HG03565 (cell line): Measurements from ENCODE around the gene SGTA.

Experiments used
- ATAC-seq: cut with Tn5 transposase; IDR thresholded peaks from one replicate; pipeline ENCODE4 v1.9.1; 2021; ENCODE audit warnings: mild to moderate bottlenecking, moderate library complexity; ENCODE audit not compliant: unreplicated experiment

The SGTA gene

DNA sequence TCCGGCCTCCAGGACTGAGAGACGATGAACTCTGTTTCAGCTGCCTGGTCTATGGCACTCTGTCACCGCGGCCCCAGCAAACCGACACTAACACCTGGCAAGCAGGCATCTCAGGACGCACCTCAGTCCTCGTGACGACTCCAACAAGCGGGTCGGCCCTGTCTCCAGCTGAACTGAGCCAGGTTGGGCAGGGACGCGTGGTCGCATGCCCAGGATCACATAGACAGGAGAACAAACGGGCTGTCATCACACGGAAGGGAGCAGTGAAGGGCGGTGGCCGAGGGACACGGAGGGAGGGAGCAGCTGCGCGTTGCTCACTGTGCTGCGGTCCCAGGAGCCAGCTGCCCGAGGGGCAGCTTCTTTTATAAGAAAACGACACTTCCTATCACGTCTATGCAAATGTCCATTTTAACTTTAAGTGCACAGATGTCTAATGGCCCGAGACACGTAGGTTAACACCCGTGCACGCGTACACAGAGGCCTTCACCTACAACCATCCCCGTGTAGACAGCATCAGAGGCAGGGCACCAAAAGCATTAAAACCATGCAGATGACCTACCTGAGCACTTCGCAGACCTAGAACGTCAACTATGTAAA lies 8.9 kb downstream of the SGTA start:
- ATAC-seq = no peak

DNA sequence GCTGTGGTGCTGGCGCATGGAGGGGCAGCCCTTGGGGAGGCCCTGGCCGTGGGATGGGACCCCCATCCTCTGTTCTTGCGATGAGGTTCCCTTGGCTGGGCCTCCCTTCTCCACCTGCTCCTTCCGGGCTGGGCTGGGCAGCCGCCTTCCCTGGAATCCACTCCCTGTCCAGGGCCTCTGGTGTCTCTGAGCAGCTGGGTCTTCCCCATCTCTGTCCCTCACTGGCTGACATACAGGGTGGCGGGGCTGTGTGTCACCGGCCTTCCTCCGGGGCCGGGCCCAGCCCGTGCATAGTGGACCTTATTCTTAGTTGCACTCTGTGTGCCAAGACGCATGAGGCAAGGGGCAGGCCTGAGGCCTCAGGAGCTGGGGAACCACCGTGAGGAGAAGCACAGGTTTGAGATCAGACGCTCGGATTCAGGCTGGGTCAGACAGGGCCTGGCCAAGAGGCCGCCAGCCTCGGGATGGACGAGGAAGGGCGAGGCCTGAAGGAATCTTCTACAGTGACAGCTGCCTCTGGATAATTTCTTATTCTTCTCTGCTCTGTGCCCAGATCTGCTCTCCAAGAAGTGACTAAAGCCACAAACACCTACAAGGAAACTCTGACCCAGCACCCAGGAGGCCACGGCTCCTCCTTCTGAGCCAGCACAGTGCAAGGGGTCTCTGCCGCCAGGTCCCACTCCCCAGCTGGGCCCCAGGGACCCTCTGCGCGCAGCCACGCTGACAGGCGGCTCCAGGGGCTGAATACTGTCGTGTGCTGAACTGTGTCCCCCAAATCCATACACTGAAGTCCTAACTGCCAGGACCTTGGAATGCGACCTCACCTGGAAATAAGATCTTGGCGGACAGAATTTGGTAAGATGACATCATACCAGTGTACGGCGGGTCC lies 11.0 kb downstream of the SGTA start:
- no peak for ATAC-seq

DNA sequence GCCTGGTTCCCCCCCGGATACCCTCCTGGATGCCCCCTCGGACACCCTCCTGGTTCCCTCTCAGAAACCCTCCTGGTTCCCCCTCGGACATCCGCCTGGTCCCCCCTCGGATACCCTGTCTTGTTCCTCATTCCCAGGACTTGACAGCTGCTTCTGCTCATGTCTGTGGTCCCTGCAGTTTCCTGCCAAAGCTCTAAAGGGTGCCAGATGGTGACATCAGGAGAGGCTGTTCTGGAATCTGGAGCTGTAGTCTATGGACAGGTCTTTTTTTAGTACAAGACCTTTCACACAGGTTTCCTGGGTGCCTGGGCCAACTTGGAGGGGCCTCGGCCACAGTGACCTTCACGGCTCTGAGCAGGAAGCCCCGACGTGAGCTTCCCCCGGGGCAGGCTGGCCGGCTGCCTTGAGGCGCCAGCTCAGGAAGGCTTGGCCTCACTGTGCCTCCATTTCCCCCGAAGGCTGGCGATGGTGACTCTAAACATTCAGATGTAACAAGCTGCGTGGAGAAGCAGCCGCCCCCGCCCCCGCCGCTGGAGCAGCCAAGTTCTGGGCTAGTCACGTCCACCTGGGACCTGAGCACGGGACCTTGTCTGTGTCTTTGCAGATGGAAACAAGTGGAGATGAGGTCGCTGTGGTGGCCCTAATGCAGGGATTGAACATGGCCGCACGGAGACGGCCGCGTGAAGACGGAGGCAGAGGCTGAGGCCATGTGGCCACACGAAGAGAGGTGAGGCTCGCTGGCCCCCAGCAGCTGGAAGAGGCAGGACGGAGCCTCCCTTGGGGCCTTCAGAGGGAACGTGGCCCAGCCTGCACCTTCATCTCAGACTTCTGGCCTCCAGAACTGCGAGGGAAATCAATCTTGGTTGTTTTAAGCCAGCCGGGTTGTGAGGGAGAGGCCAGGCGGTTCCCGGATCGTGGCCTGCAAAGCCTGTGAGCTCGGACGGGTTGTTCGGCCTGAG lies 12.7 kb downstream of the SGTA start:
- ATAC-seq = no peak

GRCh38 chr19:2769218-2769617 lies 13.9 kb downstream of the SGTA start:
- ATAC-seq = no peak

GRCh38 chr19:2768365-2769132 lies 14.5 kb downstream of the SGTA start:
- no peak for ATAC-seq

DNA sequence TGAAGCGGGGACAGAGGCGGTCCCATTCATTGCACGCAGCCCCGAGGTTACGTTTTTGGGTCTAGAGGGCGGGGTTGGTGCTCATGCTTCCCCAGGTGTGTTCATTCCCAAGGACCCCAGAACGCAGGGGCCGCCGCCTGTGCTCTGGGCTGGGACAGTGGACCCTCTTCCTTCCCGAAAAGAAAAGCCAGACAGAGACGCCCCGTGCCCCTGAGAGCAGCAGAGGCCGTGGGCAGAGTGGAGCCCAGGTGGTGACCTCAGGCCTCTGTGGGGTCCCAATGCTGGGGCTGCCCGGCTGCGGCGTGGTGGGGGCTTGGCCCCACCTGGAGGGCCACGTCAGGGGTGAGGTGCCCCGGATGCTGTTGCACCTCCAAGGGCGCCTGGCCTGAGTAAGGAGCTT lies 15.4 kb downstream of the SGTA start:
- no peak for ATAC-seq

DNA sequence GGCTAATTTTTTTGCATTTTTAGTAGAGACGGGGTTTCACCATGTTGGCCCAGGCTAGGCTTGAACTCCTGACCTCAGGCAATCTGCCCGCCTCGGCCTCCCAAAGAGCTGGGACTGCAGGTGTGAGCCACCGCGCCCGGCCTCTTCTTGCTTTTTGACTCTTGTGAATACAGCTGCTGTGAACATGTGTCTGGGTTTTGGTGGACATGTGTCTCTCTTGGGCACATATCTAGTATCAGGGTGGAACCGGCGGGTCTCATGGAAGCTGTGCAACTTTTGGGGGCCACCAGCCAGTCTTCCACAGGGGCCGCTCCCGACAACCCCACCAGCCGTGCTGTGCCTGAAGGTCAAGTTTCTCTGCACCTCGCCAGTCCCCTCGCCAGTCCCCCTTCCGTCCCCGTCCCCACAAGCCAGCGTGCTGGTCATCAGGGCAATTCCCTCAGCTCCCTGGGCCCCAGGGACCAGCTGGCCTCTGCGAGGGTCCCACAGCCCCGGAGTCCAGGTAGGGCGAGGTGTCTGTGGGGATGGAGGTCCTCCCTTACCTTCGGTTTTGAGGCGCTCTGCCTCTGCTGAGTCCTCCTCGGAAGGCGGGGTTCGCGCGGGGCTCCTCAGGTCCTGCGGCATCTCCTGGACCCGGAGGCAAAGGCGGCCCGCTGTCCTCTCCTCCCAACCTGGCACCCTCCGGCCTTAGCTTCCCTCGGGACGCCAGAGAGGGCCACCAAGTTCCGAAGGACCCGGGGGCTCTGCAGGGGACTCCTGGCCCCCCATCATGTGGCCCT lies 16.3 kb downstream of the SGTA start:
- no peak for ATAC-seq

DNA sequence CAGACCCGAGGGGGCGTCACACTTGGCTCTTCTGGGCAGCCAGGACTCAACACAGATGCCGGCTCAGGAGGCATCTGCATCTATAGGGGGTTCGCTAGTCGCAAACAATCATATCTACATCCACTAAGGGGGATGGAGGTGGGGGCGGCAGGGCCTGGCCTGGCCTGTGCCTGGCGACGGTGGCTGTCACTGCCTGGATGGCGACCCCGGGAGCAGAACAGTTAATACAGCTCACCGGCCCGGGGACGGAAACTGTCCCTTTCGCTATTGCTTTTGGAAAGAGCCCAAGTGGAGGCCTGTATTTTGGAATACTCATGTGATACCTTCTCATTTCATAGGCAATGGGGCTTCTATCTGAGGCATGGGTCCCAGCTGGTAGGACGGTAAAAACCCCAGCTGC lies 17.7 kb downstream of the SGTA start:
- no peak for ATAC-seq

GRCh38 chr19:2764945-2765344 lies 18.1 kb downstream of the SGTA start:
- ATAC-seq = no peak

DNA sequence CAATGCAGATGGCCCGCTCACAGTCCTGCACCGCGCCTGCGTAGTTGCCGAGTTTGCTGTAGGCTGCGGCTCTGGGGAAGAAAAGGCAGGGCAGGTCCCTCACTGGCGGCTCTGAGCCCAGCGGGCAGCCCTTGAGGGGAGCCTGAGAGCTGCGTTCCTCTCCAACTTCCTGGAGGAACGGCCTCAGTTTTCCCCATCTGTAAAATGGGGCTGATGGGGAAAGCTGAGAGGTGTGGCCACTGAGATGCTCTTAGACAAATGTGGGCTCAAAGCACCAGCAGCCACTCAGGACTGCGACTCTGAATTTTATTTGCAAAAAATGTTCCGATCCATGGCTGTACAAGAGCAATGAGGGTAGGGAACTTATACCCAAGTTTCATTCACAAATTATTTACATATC lies 19.4 kb downstream of the SGTA start:
- no peak for ATAC-seq

DNA sequence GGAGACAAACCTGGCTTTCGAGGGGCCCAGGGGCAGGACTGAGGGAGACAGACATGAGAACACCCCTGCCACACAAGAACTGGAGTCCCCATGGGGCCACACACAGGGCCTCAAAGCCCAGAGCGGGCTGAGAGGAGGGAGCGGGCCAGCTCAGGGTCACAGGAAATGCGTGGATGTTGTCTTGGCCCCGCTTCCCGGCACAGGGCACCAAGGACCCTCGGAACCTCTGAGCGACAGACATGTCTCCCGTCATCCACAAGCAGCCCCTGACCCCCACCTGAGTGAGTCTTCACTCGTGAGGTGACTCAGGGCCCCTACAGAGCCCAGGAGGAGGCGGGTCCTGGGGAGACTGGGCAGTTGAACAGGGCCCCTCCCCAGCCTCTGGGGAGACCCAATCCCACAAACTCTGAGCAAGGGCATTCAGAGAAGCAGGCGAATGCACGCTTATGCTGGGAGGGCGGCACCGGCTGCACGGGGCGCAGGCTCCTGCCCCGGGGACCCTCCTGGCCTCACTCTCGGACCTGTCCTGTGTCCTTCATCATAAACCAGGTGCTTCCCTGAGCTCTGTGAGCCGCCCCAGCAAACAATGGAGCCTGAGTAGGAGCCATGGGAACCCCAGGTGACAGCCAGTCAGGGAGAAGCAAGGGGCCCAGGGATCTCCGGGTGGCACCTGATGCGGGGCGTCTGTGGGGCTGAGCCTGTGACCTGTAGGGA lies 20.1 kb downstream of the SGTA start:
- no peak for ATAC-seq

DNA sequence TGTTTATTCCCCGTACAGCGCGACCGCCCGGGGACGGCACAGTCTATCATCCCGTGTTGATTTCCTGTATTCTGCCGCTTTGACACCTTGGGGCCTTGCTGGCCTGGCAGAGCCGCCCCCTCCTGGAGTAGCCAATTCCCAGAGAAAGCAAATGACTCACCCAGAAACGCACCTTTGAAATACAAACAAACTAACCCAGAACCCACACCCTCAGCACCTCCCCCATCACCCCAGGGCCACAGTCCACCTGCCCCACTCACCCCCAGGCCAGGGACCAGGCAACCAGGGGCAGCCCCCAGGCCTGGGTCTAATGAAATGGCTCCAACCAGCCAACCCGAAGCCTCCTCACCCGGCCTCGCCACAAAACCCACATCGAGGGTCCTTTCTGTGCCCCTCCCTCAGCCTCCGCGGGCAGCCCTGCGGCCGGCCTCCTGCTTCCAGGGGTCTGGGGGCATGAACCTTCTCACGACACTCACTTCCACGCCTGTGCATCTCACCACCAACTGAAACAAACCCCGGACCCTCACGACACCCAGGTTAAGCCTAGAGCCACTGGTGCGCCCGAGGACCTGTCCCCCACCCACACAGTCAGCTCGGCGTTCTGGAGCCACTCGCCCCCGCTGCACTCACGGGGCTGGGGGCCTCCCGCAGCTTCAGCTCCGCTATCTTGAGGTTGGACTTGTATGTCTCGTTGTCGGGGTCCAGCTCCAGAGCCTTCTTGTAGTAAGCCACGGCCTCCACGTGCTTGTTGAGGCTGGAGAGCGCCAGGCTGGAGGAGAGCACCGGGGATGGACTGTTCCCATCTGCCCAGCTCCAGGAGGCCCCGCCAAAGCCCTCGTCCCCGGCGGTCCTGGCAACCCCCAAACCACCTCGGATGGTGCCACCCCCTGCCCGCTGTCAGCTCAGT lies 20.9 kb downstream of the SGTA start:
- no peak for ATAC-seq

DNA sequence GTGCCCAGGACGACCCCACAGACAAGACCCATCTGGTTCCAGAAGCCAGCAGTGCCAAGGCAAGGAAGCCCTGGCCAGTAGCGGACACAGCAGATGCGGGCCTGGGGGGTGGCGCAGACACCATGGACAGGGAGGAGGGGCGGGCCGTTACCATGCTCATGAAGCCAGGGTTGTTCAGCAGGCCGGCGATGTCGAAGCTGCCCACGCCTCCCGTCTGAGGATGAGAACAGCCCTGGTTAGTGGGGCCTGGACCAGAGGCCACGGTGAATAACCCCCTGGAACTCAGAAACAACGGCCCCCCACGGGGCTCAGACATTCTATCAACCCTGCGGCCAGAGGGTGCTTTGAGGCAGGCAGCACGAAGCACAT lies 21.8 kb downstream of the SGTA start:
- no peak for ATAC-seq

DNA sequence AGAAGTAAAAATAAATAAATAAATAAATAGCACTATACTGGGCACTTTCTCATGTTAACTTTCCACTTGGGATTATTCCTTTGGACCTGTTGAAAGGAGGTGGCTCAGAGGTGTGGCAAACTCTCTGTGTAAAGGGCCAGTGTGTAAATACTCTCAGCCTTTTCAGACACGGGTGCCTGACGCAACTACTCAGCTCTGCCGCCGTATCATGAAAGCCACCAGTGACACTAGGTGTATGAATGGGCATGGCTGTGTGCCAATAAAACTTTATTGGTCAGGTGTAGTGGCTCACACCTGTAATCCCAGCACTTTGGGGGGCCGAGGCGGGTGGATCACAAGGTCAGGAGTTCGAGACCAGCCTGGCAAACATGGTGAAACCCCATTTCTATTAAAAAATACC lies 23.1 kb downstream of the SGTA start:
- ATAC-seq = no peak

GRCh38 chr19:2759362-2759761 lies 23.7 kb downstream of the SGTA start:
- ATAC-seq = no peak

DNA sequence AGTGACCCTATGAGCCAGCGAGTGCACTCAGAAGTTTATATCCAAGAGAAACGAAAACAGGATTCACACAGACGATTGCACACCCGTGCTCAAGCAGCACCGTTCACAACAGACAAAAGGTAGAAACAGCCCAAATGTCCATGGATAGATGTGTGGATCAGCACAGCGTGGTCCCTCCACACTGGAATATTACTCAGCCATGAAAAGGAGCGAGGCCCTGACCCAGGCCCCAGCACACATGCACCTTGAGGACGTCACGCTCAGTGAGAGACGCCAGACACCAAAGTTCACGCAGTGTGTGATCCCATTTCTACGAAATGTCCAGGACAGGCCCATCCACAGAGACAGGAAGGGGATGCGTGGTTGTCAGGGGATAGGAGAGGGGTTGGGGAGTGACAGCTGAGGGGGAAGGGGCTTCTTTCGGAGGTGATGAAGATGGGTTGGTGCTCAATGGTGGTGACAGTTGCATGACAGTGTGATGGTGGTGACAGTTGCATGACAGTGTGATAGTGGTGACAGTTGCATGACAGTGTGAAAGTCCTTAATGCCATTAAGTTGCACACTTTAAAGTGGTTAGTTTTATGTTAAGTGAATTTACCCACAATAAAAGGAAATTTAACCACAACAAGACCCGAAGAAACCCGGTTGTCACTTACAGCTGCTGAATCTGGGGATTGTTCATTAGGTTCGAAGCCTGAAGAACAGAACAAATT lies 24.3 kb downstream of the SGTA start:
- no peak for ATAC-seq
